Gastrocnemius medialis (tissue), 4 donors: ENCODE results near the gene DHRS7B. TPM values are rescaled to one million over a fixed set of nuclear protein-coding genes. Genes with fewer than 3 reads are reported as not detected.
A peak's percentile ranks its signal among the peaks of the same experiment; 100 is the strongest.

ENCODE experiments used
- ATAC-seq, 2 donors: fragments of 150-250 bp; one replicate each; pipeline ENCODE4 v1.9.1; 2016
- DNase-seq, 2 donors: peaks; one replicate each; pipeline ENCODE4 v3.0.0-alpha.2; 2019
- H3K27ac ChIP-seq, 4 donors: fragments of 200-600 bp; sonication (generic); 1 replicate in 1 of 4; 2 replicates in 3 of 4; pipeline ENCODE4 v1.5.1; 2016 to 2018; ENCODE audit warnings: mild to moderate bottlenecking in 2 of 4, moderate library complexity in 1 of 4
- H3K27me3 ChIP-seq, 3 donors: fragments of 200-600 bp; sonication (generic) in 2 of 3; 1 replicate in 1 of 3; 2 replicates in 2 of 3; pipeline versions ENCODE4 v1.5.1 to v1.6.0; 2016 to 2019; ENCODE audit warnings: mild to moderate bottlenecking in 1 of 3, moderate library complexity in 1 of 3
- H3K36me3 ChIP-seq, 2 donors: fragments of 200-600 bp; sonication (generic) in 1 of 2; one replicate each; pipeline ENCODE4 v1.5.1; 2017 to 2018
- H3K4me1 ChIP-seq, 2 donors: fragments of 200-600 bp; sonication (generic) in 1 of 2; one replicate each; pipeline ENCODE4 v1.5.1; 2016 to 2017; ENCODE audit warnings: mild to moderate bottlenecking in 2 of 2
- H3K4me3 ChIP-seq, 4 donors: fragments of 200-600 bp; sonication (generic) in 3 of 4; 1 replicate in 1 of 4; 2 replicates in 3 of 4; pipeline ENCODE4 v1.5.1; 2016 to 2019; ENCODE audit warnings: mild to moderate bottlenecking in 2 of 4
- H3K9me3 ChIP-seq, 3 donors: fragments of 200-600 bp; sonication (generic) in 2 of 3; 1 replicate in 1 of 3; 2 replicates in 2 of 3; pipeline ENCODE4 v1.5.1; 2016 to 2019
- POLR2A ChIP-seq, 2 donors: fragments of 450-650 bp; IDR thresholded peaks; one replicate each; pipeline ENCODE4 v1.6.1; 2017; ENCODE audit warnings: antibody characterized with exemption in 2 of 2, mild to moderate bottlenecking in 2 of 2, moderate library complexity in 2 of 2
- in situ Hi-C, 4 donors: fragments of 200-750 bp; cut with MboI; loops; one replicate each; pipeline versions ENCODE4 v1.15.0 to v1.8.0; 2017; ENCODE audit warnings: low sequenced_read_pairs in 4 of 4
- intact Hi-C: fragments of 100-400 bp; cut with DNase I; formaldehyde crosslinking; loops from one replicate; pipeline ENCODE4 v1.15.1; 2023; ENCODE audit warnings: low total_unique reads
- total RNA-seq, 4 donors: library from RNA; depleted of rRNA; stranded (reverse); fragments of >200 nt; gene quantifications; one replicate each; pipeline versions ENCODE4 v1.1.0 to v1.2.3, GENCODE V29; 2016
- TF ChIP-seq, protein P1 (sequence below), 5 experiments: fragments of 450-650 bp in 3 of 5; fragments of 200-600 bp in 2 of 5; sonication (generic) in 2 of 5; IDR thresholded peaks in 4 of 5; conservative IDR thresholded peaks in 1 of 5; 1 replicate in 4 of 5; 2 replicates in 1 of 5; pipeline ENCODE4 v1.5.1; 2016 to 2019; ENCODE audit warnings: antibody characterized with exemption in 5 of 5, mild to moderate bottlenecking in 3 of 5, moderate library complexity in 3 of 5

The DHRS7B gene, protein sequence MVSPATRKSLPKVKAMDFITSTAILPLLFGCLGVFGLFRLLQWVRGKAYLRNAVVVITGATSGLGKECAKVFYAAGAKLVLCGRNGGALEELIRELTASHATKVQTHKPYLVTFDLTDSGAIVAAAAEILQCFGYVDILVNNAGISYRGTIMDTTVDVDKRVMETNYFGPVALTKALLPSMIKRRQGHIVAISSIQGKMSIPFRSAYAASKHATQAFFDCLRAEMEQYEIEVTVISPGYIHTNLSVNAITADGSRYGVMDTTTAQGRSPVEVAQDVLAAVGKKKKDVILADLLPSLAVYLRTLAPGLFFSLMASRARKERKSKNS
- 10 to 100 TPM; 35.7 to 73.2 (median 43.2) TPM for total RNA-seq

DNA sequence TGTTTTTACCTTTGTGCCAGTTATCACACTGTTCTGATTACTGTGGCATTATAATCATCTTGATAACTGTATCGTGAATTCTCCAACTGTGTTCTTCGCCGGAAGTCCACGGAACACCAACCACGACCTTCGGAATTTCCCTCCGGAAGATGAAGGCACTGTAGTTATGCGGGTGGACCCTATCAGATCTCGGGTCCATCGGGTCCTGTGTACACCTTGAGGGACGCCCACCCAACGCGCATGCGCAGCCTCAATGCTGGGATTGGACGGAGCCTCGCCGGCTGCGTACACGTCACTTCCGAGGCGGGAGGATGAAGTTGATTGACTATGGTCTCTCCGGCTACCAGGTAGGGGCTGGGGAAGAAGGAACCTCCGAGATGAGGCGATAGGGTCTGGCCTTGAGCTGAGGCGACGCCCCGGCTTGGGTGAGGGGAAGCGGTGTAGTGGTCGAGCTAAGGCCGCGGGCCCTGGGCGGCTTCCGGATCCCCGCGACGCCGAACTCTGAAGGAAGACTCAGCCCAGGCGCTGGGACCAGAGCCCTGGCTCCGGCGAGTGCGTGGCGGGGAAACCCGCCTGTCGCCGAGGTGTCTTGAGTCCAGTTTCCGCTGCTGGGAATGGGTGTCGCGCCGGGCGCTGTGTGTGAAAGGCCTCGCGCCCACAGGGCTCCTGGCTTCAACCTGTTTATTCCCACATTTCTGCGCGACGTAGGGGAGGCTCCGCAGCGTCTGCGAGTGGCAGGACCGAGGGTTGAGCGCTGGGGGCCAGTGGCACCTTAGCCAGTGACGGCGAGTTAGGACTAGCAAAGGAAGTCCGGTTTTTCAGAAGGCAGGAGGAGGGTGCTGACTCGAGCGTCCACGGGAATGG is at the start of gene DHRS7B:
TSS of gene DHRS7B (plus strand) at position 320 of the 864 bp plus-strand sequence. CDS start at position 328, 8 bp downstream.
- Histone ChIP-seq H3K27me3 (no peaks in the 10 kb centered on the region), H3K4me3 (peak within 1 kb of the TSS; percentile 80 to 99 (median 90)), H3K36me3 (no peaks in the 10 kb centered on the region), H3K27ac (peak within 1 kb of the TSS; percentile 95 to 100 (median 96)), H3K4me1 (peaks cover 30 to 36% of the 10 kb centered on the region in 2 donors), H3K9me3 (no peaks in the 10 kb centered on the region)
- in situ Hi-C loops (loop anchor here in 3 of 4 donors (10.0 to 25.0 kb wide), 6 partner anchors 88 to 388 kb away; partner anchors contain the start of genes MAP2K3 (in 1 of the 3) and TMEM11 (in 1 of the 3)), intact Hi-C loops (loop anchor here (1.0 to 10.0 kb wide), 5 partner anchors 40 to 385 kb away; partner anchors contain the start of gene TMEM11)
- DNase-seq (peak; percentile 95), ATAC-seq (peak; percentile 93 to 96)
- peak; percentile 78 to 90 for TF ChIP-seq POLR2A (IDR thresholded peaks at IDR 0.05)
- TF ChIP-seq, protein P1, sequence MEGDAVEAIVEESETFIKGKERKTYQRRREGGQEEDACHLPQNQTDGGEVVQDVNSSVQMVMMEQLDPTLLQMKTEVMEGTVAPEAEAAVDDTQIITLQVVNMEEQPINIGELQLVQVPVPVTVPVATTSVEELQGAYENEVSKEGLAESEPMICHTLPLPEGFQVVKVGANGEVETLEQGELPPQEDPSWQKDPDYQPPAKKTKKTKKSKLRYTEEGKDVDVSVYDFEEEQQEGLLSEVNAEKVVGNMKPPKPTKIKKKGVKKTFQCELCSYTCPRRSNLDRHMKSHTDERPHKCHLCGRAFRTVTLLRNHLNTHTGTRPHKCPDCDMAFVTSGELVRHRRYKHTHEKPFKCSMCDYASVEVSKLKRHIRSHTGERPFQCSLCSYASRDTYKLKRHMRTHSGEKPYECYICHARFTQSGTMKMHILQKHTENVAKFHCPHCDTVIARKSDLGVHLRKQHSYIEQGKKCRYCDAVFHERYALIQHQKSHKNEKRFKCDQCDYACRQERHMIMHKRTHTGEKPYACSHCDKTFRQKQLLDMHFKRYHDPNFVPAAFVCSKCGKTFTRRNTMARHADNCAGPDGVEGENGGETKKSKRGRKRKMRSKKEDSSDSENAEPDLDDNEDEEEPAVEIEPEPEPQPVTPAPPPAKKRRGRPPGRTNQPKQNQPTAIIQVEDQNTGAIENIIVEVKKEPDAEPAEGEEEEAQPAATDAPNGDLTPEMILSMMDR (IDR thresholded peaks at IDR 0.05 in 4 of 5, conservative IDR thresholded peaks at IDR 0.05 in 1 of 5): peak in 1 of 5 experiments; percentile 16

DNA sequence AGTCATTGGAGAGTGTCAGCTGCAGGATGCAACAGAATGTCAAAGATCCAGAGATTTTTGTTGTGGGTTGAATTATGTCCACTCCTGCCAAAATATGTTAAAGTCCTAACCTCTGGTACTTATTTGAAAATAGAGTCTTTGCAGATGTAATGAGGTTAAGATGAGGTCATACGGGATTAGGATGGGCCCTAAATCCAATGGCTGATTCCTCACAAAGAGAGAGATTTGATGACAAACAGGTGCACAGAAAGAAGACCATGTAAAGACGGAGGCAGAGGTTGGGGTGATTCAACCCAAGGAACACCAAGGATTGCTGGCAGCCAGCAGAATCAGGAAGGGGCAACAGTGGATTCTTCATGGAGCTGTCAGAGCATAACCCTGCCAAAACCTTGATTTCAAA is 49.5 kb upstream of the DHRS7B start:
- H3K4me1 ChIP-seq: peaks cover 37 to 39% of the 10 kb centered on the region in 2 donors
- peak overlapping the region in 3 of 4 donors; percentile 84 to 94 (median 85) for H3K27ac ChIP-seq
- no peaks in the 10 kb centered on the region for H3K27me3 ChIP-seq
- DNase-seq (no peak), ATAC-seq (no peak)
- intact Hi-C loops: loop anchor here (2.0 kb wide), 1 partner anchor 34 kb away; the partner anchor contains the start of gene USP22
- H3K9me3 ChIP-seq: no peaks in the 10 kb centered on the region
- TF ChIP-seq POLR2A (IDR thresholded peaks at IDR 0.05): no peak
- TF ChIP-seq, protein P1 (IDR thresholded peaks at IDR 0.05 in 4 of 5, conservative IDR thresholded peaks at IDR 0.05 in 1 of 5): no peak
- in situ Hi-C loops: no loop called here
- no peak overlapping the region for H3K4me3 ChIP-seq
- H3K36me3 ChIP-seq: no peaks in the 10 kb centered on the region

DNA sequence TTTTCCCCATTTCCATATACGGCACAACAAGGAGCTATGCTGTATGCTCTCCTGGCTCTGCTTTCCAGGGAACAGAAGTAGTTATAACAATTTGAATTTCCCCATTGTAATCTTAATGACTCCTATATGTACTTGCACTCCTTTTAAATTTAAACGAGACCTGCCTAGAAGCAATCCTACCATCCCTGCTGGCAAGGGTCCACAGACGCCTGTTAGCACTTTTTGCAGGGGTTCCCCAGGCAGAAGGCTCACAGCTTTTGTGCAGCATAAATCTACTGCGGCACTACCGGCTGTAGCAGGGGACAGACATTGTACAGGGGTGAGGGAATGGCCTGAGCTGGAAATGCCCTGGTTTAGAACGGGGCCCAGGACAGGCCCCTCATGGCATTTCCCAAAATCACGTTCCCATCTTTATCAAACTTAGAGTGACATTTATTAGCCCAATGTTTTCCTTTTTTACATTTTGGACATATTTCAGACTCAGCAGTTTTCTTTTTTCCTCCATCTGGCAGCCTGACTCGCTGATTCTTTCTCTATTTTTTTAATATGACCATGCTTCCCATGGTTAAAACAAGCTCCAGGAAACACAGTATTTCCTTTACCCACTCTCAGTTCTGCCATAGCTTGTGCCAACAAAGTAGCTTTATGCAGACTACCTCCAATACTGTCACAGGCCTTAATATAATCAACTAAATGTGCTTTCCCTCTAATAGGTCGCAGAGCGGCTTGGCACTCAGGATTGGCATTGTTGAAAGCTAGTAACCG is 48.6 kb upstream of the DHRS7B start:
- in situ Hi-C loops: no loop called here
- TF ChIP-seq, protein P1 (IDR thresholded peaks at IDR 0.05 in 4 of 5, conservative IDR thresholded peaks at IDR 0.05 in 1 of 5): no peak
- TF ChIP-seq POLR2A (IDR thresholded peaks at IDR 0.05): no peak

DNA sequence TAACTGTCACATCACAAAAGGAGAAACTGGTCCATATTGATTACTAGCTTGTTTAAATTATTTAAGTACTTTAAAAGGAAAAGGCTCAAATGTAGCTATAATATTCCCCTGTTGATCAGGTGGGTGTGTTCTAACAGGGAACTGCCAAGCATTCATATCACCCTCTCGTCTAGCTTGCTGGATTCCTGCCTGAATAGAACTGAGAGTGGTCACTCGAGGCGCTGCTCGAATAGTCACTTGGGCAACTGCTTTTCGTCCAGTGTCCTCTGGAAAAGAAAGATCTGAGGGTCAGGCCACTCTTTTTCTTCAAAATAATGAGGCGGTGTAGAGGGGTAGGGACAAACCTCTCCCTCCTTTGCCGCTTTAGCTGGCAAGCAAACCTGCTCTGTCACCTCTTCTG is 47.6 kb upstream of the DHRS7B start:
- Histone ChIP-seq H3K27ac (peak overlapping the region in 2 of 4 donors; percentile 3 to 94), H3K36me3 (no peaks in the 10 kb centered on the region), H3K4me3 (no peak overlapping the region), H3K27me3 (no peaks in the 10 kb centered on the region), H3K9me3 (no peaks in the 10 kb centered on the region), H3K4me1 (peaks cover 37 to 39% of the 10 kb centered on the region in 2 donors)
- intact Hi-C loops (no loop called here), in situ Hi-C loops (no loop called here)
- TF ChIP-seq POLR2A (IDR thresholded peaks at IDR 0.05): no peak
- TF ChIP-seq, protein P1 (IDR thresholded peaks at IDR 0.05 in 4 of 5, conservative IDR thresholded peaks at IDR 0.05 in 1 of 5): no peak
- ATAC-seq (no peak), DNase-seq (no peak)

More for the DNA sequence above, 48.6 kb upstream of the DHRS7B start:
- intact Hi-C loops: no loop called here
- peak overlapping the region in 1 of 4 donors; percentile 4 for H3K4me3 ChIP-seq
- ATAC-seq (no peak), DNase-seq (no peak)
- H3K36me3 ChIP-seq: no peaks in the 10 kb centered on the region
- no peaks in the 10 kb centered on the region for H3K27me3 ChIP-seq
- peaks cover 37 to 39% of the 10 kb centered on the region in 2 donors for H3K4me1 ChIP-seq
- peak overlapping the region; percentile 3 to 94 (median 84) for H3K27ac ChIP-seq
- H3K9me3 ChIP-seq: no peaks in the 10 kb centered on the region
